Bronchial epithelial cell (primary cell): ENCODE results near the gene GEMIN7. TPM values are rescaled to one million over a fixed set of nuclear protein-coding genes. Genes with fewer than 3 reads are reported as not detected.

Experiments
- DNase-seq: peaks from one replicate; pipeline ENCODE4 v3.0.0-alpha.2; 2010; ENCODE audit warnings: low read depth
- FAIRE-seq: peaks from 2 replicates; lab custom pipeline; 2011; peaks lifted over from hg19 to GRCh38; lab: Jason Lieb, UNC
- H3K27me3 ChIP-seq: 2 replicates; pipeline ENCODE4 v1.5.1; 2011; ENCODE audit warnings: low read length; ENCODE audit not compliant: control insufficient read depth, insufficient read depth
- H3K36me3 ChIP-seq: 2 replicates; pipeline ENCODE4 v1.5.1; 2011; ENCODE audit warnings: low read length; ENCODE audit not compliant: control insufficient read depth, insufficient read depth
- H3K4me3 ChIP-seq: 2 replicates; pipeline ENCODE4 v1.5.1; 2011; ENCODE audit warnings: mild to moderate bottlenecking, low read depth, low read length, control low read depth
- total RNA-seq: library from RNA; depleted of rRNA; stranded (reverse); fragments of >200 nt; gene quantifications from 2 replicates; pipeline ENCODE4 v1.2.1, GENCODE V29; 2014
- TF ChIP-seq, protein P1 (sequence below): IDR thresholded peaks from 2 replicates; pipeline ENCODE4 v1.5.1; 2011; ENCODE audit warnings: mild to moderate bottlenecking, moderate library complexity, low read length, control low read depth, inconsistent platforms; ENCODE audit not compliant: insufficient read depth, severe bottlenecking

GEMIN7 gene
- total RNA-seq, 1 donor from 2014 or later = 23.2 TPM

DNA sequence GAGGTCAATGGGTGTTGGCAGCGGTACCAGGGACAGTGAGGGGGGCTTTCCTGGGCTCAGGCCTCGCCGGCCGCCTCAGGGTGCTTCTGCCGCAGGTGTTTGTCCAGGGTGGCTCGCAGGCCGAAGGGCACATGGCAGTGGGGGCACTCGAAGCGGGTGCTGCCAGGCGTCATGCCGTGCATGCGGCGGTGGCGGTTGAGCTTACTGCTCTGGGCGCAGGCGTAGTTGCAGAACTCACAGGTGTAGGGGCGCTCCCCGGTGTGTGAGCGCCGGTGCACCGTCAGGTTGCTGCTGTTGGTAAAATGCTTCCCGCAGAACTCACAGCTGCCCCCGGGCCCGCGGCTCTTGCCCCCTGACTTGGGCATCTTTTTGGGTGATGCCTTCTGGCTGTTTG is 7.5 kb upstream of the GEMIN7 start:
- Histone ChIP-seq H3K36me3 (peaks cover 21% of the 10 kb centered on the region), H3K27me3 (no peaks in the 10 kb centered on the region), H3K4me3 (no peak overlapping the region)
- TF ChIP-seq, protein P1, sequence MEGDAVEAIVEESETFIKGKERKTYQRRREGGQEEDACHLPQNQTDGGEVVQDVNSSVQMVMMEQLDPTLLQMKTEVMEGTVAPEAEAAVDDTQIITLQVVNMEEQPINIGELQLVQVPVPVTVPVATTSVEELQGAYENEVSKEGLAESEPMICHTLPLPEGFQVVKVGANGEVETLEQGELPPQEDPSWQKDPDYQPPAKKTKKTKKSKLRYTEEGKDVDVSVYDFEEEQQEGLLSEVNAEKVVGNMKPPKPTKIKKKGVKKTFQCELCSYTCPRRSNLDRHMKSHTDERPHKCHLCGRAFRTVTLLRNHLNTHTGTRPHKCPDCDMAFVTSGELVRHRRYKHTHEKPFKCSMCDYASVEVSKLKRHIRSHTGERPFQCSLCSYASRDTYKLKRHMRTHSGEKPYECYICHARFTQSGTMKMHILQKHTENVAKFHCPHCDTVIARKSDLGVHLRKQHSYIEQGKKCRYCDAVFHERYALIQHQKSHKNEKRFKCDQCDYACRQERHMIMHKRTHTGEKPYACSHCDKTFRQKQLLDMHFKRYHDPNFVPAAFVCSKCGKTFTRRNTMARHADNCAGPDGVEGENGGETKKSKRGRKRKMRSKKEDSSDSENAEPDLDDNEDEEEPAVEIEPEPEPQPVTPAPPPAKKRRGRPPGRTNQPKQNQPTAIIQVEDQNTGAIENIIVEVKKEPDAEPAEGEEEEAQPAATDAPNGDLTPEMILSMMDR = no peak
- no peak for DNase-seq
- FAIRE-seq = no peak

GRCh38 chr19:45071969-45072790 is 6.9 kb upstream of the GEMIN7 start:
- no peak overlapping the region for H3K4me3 ChIP-seq
- no peaks in the 10 kb centered on the region for H3K27me3 ChIP-seq
- TF ChIP-seq, protein P1 = no peak
- no peak for FAIRE-seq
- no peak for DNase-seq
- H3K36me3 ChIP-seq = peaks cover 18% of the 10 kb centered on the region

DNA sequence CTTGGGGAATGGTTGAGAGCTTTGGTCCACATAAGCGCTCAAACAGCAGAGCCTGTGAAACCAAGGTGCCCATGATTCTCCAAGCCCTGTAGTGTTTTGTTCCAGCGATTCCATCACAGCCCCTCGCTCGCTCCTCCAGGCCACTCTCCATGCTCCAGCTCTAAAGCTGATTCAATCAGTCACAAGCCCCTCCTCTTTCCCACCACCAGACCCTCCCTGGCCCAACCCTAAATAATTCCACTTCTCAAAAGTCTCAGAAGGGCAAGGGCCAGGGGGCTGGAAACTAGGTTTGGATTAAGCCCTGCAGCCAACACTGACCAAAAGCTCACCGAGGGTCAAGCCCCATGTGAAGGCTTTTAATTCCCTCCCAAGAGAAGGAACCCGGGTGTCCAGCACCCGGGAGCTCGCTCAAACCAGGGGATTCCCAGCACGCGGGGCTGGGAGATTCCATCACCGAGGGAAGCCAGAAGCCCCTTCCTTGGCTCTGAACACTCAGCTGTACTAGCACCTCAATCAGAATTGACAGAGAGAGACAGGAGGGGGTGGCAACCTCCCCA is 4.2 kb upstream of the GEMIN7 start:
- H3K27me3 ChIP-seq = no peaks in the 10 kb centered on the region
- DNase-seq = no peak
- TF ChIP-seq, protein P1 = no peak
- peaks cover 14% of the 10 kb centered on the region for H3K36me3 ChIP-seq
- FAIRE-seq = no peak
- peak overlapping the region; percentile 84 for H3K4me3 ChIP-seq

GRCh38 chr19:45075301-45076028 is 3.6 kb upstream of the GEMIN7 start:
- FAIRE-seq (no peak), DNase-seq (peak; percentile 74)
- Histone ChIP-seq H3K36me3 (peaks cover 11% of the 10 kb centered on the region), H3K4me3 (peak overlapping the region; percentile 84), H3K27me3 (no peaks in the 10 kb centered on the region)
- TF ChIP-seq, protein P1 = no peak

DNA sequence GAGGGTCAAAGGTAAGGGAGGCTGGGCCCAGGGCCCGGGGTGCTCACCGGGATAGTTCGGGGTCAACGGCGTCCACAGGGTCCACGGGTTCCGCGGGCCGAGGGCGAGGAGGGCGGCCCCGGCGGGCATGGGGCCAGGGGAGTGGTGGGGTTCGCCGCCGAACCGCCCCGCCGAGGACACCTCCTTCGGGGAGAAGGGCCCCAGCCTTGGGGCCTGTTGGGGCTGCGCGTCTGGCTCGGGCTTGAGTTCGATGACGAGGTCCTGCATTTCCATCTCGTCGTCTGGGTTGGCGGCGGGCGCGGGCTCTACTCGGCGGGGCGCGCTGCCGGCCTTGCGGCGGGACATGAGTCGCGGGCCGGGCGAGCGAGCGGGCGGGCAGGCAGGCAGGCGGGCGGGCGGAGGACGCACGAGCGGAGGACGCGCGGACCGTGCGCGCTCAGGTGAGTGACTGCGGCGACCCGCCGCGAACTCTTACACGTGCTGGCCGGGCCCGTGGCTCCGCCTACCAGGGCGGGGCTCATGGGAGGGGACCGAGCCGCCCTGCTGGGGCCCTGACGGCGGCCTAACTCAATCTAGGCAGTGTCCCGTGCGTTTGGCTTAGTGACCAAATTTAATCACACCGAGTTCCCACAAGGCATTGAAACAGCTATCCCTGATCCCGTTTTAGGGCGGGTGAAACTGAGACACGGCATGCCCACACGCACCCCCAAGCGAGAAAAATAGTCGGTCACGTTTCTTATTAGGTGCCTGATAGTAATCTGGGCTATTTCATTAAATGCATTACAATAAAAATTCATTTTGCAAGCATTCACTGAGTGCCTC is 2.8 kb upstream of the GEMIN7 start, which contains the start of gene ZNF296:
Gene ZNF296 (minus strand): TSS at position 450 of the 822 bp plus-strand sequence. CDS start 105 bp downstream, at position 345.
- FAIRE-seq (no peak), DNase-seq (peak; percentile 51)
- H3K4me3 ChIP-seq = peak within 1 kb of the TSS; percentile 84
- no peaks in the 10 kb centered on the region for H3K27me3 ChIP-seq
- H3K36me3 ChIP-seq = peaks cover 9% of the 10 kb centered on the region
- TF ChIP-seq, protein P1 = no peak
